Stimulated activated CD4-positive, alpha-beta T cell treated with anti-CD3 and anti-CD28 coated beads, Interleukin-1b, Interleukin-23, amount 100 ng/mL, for 4 hours (primary cell): ENCODE measurements around the gene SPATS2.

Experiments
- DNase-seq, 2 donors: peaks; one replicate each; pipeline ENCODE4 v3.0.0-alpha.2; 2020; ENCODE audit warnings: low read depth in 2 of 2

Gene SPATS2

DNA sequence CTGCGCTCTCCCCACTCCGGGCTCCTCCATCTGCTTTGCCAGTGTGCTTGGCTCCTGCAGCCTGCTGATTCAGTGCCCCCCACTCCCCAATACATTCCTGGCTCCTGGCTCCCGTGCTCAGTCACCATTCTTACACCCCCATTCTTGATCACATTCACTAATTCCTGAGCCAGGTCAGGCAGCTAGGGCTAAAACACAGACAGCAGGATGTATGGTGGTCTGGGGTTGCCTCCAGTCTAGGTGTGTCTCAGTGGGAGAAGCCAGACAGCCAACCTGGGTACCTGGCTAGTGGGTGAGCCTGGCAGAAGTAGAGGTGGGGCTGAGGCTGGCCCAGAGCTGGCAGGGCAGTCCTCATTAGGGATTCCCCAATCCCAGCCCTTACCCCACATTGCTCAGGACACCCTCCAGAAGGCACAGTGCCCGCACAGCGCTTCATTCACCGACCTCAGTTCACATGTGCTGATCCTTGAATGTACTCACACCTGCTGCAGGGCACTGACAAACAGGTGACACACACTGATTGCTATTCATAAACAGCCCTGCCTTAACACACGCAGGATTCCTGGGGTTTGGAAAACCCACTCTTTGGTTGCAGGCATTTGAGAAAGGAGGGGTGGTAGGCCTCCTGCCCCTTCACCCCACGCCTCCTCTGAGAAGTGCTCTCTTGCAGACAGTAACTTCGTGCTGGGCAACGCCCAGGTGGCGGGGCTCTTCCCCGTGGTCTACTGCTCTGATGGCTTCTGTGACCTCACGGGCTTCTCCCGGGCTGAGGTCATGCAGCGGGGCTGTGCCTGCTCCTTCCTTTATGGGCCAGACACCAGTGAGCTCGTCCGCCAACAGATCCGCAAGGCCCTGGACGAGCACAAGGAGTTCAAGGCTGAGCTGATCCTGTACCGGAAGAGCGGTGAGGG is 173.2 kb downstream of the SPATS2 start:
- no peak for DNase-seq

DNA sequence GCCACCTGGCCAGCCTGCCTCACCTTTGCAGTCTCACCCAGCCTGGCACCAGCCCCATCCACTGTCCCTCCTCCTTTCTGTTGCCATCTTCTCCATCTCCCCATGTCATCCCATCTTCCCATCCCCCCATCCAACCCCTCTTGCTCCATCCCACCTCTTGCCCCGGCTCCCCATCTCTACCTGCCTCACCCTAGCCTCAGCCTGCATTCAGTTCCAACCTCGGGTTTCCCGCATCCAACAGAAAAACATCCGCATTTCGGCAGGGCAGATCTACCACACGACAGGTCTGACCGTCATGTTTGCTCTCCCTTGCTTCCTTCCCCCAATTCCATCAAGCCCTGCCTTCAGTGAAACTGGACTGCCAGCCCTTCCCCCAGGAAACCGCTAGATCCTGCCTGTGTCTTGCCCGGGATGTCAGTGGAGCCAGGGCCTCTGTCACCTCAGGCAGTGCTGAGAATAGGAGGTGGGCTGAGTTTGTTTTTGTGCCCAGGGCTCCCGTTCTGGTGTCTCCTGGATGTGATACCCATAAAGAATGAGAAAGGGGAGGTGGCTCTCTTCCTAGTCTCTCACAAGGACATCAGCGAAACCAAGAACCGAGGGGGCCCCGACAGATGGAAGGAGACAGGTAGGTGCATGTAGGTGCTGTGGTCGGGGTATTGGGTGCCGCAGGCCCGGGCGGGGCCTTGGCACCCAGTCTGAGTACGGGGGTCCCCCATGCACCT is 174.0 kb downstream of the SPATS2 start:
- DNase-seq, result no peak

DNA sequence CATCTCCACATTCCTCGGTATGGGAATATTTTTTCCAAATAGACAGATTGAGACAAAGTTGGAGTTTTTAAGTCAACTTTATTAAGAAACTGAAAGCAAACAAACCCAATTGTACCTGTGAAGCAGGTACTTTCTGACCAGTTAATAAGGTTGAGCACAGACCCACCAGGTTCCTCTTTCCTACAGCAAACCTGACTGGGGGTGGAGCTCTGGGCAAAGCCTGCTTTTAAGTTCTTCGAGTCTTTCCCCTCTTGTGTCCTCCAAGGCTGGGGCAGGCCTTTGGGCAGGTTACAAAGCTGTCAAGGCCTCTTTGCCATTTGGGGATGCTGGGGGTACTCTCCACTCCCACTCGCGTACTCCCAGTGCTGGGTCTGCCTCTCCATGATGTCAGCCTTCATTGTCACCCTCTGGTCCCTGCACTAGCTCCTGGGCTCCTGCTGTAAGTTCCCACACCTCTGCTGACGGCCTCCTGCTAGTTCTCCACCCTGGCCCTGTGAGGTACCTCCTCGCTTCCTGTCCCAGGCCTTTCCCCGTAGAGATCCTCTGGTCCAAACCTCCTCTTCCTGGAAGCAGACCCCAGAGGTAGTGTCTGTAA is 174.7 kb downstream of the SPATS2 start:
- no peak for DNase-seq

DNA sequence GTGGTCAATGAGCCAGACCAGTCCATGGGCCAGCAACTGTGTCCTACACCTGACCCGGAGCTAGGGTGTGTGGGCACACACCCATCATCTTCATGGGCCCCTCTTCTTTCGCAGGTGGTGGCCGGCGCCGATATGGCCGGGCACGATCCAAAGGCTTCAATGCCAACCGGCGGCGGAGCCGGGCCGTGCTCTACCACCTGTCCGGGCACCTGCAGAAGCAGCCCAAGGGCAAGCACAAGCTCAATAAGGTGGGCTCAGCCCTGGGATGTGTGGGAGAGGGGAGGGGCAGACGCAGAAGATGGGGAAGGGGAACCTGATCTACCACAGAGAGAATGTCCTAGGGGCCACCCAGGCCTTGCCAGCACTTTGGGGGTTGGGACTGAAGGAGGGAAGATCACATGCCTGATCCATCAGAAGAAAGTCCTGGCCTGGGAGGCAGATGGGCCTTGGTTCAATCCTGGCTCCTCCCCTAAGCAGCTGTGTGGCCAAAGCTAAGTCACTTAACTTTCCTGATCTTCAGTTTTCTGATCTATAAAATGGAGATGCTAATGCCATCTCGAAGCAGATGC is 175.4 kb downstream of the SPATS2 start:
- DNase-seq, result no peak

DNA sequence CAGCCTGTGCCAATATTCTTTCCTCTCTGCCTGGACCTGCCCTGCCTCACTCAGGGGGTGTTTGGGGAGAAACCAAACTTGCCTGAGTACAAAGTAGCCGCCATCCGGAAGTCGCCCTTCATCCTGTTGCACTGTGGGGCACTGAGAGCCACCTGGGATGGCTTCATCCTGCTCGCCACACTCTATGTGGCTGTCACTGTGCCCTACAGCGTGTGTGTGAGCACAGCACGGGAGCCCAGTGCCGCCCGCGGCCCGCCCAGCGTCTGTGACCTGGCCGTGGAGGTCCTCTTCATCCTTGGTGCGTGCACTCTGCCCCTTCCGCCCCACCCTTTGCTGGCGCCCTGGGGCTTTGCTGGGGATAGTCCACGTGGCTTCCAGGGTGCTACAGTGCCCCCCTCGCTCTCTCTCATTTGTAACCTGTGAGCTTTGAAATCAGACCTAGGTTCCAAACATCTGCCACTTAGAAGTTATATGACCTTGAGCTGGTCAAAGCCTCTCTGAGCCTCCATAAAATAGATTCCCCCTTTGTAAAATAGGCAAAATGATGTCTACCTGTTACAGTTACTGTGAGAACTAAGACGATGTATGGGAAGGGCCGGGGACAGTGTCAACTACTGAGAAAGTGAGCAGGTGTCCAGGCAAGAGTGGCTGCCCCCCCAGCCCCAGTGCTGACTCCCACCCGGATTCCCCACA is 176.1 kb downstream of the SPATS2 start:
- DNase-seq, result no peak

- DNase-seq, result no peak
Observed at GRCh38 chr12:49543914-49544815, 176.9 kb downstream of the SPATS2 start.

DNA sequence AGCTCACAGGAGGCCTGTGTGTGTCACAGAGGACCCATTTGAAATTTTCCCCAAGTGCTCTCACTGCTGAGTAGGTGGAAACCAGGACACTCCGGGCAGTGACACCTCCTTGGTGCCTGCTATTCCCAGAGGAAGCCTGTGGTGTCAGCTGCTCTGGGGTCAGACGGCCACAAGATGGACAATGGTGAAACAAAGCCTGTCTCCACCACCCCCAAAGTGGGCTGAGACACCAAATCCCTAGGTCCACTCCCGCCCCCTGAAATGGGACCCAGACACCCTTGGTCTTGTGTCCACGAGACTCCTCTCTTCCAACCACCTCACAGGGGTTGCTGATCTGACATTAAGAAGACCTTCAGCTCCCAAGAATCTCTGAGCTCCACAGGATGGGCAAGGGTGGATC is 178.6 kb downstream of the SPATS2 start:
- DNase-seq, result no peak

- no peak for DNase-seq
Observed at GRCh38 chr12:49546481-49546880, 179.2 kb downstream of the SPATS2 start.

- DNase-seq, result no peak
Observed at GRCh38 chr12:49547090-49547690, 179.9 kb downstream of the SPATS2 start.

DNA sequence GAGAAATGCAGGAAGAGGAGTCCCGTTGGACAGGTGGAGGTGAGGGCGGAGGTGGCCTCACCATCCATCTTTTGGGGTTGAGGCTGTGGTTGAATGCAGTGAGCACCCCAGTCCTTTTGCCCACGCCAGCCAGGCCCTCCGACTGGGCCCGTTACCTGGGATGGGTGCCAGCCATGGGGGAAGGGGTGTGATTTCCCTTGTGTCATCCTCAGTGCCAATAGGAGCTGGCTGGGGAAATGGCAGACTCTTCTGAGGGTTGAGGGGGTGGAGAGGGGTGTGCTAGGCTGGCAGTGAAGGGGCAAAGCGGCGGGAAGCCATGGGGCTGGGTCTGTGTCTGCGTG is 181.2 kb downstream of the SPATS2 start:
- no peak for DNase-seq

DNA sequence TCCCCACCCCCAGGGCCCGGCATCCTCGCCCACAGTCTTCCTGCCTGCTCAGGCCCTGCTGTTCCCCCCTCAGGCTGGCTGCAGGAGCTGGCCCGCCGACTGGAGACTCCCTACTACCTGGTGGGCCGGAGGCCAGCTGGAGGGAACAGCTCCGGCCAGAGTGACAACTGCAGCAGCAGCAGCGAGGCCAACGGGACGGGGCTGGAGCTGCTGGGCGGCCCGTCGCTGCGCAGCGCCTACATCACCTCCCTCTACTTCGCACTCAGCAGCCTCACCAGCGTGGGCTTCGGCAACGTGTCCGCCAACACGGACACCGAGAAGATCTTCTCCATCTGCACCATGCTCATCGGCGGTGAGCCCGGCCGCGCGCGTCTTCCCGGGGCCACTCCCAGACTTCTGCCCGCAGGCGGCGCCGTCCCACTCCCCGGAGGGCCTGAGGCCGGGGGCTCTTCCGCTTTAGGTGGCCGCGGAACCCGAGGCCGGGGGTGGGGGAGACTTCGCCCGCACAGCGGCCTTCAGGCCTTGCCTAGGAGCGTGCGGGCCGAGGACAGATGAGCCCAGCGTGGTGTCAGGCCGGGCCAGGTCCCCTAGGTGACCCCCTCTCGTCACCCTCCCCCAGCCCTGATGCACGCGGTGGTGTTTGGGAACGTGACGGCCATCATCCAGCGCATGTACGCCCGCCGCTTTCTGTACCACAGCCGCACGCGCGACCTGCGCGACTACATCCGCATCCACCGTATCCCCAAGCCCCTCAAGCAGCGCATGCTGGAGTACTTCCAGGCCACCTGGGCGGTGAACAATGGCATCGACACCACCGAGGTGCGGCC is 181.8 kb downstream of the SPATS2 start:
- DNase-seq, result no peak

GRCh38 chr12:49549735-49550692 is 182.8 kb downstream of the SPATS2 start:
- DNase-seq, result no peak

DNA sequence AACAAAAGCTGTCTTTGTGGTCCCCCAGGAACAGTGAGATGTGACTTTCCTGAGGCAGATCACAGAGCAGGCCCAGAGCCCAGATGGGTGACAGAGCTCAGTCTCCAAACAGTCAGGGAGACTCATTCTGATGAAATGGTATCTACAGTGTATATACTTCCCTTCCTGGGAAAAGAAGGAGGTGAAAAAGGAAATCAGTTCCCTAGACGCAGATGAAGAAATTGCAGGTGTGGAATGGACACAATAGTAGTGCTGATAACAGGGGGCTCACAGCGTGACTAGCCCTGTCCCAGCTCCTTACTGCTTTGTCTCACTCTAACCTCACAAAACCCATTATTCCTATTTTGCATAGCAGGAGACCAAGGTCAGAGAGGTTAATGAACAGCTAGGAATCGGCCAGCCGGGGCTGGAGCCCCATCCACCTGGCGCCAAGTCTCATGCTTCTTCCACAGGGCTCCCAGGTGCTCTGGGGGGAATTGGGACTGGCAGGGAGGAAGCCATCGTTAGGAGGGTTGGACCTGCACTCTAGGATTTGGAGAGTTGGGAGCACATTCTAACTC is 183.5 kb downstream of the SPATS2 start:
- DNase-seq, result no peak

DNA sequence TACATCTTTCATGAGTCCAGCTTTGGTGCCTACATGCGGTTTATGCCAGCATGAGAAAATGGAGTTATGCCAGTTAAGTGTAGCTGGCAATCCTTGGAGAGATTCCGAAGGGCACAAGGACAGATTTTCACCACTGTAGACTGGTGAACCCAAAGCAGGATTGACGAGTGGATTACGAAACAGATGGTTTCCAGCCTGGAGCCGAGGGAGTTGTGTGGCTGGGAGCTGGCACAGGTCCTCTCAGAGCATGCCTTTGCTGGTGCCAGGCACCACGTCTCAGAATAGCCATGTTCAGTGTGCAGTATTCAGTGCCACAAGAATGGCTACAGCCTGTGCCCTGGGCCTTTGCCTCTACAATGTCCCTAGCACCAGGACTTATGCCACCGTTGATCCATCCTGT is 184.8 kb downstream of the SPATS2 start:
- no peak for DNase-seq

DNA sequence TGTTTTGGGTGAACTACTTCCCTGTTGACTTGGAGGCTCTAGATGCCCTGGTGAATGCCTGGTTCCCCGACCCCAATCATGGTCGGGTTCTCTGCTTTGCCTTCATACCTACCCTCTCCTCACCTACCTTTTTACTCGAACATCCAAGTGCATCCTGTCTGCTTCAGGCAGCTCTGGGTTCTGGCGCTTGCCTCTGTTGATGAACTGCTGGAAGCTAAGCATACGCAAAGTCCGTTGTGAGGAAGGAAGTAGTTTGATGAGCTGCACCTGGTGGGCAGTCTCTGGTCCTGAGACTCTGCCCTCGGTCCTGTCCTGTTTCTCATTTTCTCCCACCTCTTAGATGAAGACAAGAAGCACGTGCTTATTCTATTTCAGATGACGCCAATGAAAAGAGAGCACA is 185.2 kb downstream of the SPATS2 start:
- DNase-seq, result no peak

DNA sequence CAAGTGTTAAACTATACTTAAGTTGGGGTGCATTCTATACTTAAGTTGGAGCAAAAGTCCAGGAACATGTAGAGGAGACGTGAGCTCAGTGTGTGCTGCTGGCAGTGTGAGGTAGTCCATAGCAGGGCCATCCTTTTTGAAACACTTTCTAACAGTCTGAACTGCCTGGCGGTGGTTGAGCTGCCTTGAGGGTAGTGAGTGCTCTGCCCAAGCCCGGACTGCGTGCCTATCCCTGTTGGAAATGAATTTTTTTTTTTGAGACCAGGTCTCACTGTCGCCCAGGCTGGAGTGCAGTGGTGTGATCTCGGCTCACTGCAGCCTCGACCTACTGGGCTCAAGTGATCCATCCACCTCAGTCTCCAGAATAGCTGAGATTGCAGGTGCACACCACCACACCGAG is 185.6 kb downstream of the SPATS2 start:
- DNase-seq, result no peak

DNA sequence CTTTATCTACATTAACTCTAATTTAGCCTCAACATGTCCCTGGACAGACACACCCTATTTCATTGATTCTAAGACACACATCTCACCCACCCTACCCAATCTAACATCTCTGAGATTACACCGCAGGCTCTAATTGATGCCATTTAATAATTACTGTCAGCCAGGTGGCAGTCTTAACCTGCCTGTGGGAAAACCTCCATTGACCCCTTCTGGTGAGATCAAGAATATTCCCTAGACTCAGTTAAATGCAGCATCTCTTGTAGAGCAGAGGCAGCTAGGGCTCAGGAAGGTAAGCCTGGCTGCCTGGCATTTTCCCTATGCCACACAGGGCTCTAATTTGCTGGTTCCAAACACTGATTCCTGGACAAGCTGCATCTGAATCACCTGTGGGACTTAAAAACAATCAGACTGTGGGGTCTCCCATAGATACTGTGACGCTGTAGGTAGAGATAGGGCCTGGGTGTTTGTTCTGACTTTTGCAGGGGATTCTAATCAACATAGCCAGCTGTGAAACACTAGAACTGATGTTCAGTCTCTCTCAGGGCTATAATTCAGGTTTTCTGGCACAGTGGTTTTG is 186.3 kb downstream of the SPATS2 start:
- no peak for DNase-seq

- DNase-seq, result no peak
Observed at GRCh38 chr12:49554266-49554665, 187.0 kb downstream of the SPATS2 start.
